C4-2B (cell line): ENCODE results near the gene NPLOC4.
"Not testable (repeated sequence)": the region's sequence is repeated elsewhere in the genome, so short reads cannot be mapped to it uniquely, and the experiment has no call there.

Experiments
- H3K27ac ChIP-seq: fragments of 450-650 bp; 2 replicates; pipeline ENCODE4 v1.5.1; 2017
- ZFX ChIP-seq: fragments of 450-650 bp; IDR thresholded peaks from 2 replicates; pipeline ENCODE4 v1.6.1; 2017
- TF ChIP-seq, protein P1 (sequence below): fragments of 450-650 bp; conservative IDR thresholded peaks from 2 replicates; pipeline ENCODE4 v1.5.1; 2017; ENCODE audit warnings: mild to moderate bottlenecking

Gene NPLOC4

DNA sequence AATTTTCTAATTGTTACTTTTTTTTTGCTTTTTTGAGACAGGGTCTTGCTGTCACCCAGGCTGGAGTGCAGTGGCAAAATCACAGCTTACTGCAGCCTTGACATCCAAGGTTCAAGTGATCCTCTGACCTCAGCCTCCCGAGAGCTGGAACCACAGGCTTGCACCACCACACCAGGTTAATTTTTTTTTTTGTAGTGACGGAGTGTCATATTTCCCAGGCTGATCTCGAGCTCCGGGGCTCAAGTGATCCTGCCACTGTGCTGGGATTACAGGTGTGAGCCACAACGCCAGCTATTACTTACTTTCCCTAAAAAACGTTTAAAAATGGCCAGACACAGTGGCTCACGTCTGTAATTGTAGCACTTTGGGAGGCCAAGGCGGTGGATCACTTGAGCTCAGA, 6.6 kb downstream of the NPLOC4 start:
- TF ChIP-seq, protein P1, sequence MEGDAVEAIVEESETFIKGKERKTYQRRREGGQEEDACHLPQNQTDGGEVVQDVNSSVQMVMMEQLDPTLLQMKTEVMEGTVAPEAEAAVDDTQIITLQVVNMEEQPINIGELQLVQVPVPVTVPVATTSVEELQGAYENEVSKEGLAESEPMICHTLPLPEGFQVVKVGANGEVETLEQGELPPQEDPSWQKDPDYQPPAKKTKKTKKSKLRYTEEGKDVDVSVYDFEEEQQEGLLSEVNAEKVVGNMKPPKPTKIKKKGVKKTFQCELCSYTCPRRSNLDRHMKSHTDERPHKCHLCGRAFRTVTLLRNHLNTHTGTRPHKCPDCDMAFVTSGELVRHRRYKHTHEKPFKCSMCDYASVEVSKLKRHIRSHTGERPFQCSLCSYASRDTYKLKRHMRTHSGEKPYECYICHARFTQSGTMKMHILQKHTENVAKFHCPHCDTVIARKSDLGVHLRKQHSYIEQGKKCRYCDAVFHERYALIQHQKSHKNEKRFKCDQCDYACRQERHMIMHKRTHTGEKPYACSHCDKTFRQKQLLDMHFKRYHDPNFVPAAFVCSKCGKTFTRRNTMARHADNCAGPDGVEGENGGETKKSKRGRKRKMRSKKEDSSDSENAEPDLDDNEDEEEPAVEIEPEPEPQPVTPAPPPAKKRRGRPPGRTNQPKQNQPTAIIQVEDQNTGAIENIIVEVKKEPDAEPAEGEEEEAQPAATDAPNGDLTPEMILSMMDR = no peak
- TF ChIP-seq ZFX = no peak
- H3K27ac ChIP-seq = no peak overlapping the region

DNA sequence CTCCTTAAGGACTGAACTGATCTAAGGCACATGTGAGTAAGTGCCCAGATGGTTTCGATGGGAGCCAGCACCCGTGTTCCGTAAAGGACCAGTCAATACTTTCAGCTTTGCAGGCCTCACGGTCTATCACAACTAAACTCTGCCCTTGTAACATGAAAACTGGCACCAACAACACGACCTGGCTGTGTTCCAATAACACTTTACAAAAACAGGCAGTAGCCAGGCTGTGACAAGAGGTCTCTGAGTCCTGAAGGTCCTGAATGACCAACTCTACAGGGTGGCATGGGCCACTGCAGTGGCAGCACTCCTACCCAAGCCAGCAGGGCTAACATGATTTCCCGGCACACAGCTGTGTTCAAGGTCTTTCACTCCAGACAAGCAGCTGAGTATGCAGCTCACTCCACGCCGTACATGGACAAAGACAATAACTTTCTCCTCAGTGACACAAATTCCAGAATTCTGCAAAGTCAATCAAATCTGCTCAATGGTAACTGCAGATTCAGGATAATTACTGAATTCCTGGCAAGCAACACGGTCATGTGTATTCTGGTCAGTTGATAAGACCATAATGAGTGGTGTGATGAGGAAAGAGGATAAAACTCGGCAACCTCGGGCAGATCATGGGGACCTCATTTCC, 15.3 kb downstream of the NPLOC4 start:
- TF ChIP-seq ZFX = no peak
- TF ChIP-seq, protein P1 = no peak
- no peak overlapping the region for H3K27ac ChIP-seq

DNA sequence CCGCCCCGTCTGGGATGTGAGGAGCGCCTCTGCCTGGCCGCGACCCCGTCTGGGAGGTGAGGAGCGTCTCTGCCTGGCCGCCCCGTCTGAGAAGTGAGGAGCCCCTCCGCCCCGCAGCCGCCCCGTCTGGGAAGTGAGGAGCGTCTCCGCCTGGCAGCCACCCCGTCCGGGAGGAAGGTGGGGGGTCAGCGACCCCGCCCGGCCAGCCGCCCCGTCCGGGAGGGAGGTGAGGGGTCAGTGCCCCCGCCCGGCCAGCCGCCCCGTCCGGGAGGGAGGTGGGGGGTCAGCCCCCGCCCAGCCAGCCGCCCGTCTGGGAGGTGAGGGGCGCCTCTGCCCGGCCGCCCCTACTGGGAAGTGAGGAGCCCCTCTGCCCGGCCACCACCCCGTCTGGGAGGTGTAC, 18.6 kb downstream of the NPLOC4 start:
- not testable (repeated sequence) for H3K27ac ChIP-seq

DNA sequence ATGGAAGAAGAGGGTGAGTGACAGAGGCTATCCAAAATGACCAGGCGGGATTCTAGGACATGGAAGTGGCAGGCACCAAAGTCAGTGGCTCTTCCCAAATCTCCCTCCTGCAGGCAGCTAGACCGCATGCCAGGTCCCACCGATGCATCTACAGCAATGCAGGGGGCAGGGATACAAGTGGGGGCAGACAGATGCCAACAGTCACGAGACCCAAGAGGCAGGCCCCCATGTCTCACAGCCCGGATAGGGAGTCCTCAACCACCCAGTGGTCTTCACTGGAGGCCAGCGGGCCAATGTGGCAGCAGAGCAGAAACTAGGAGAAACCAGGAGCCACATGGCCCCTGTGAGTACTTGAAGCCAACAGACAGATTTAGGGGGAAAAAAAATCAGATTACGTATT, 20.0 kb downstream of the NPLOC4 start:
- TF ChIP-seq ZFX = no peak
- TF ChIP-seq, protein P1 = no peak
- no peak overlapping the region for H3K27ac ChIP-seq

DNA sequence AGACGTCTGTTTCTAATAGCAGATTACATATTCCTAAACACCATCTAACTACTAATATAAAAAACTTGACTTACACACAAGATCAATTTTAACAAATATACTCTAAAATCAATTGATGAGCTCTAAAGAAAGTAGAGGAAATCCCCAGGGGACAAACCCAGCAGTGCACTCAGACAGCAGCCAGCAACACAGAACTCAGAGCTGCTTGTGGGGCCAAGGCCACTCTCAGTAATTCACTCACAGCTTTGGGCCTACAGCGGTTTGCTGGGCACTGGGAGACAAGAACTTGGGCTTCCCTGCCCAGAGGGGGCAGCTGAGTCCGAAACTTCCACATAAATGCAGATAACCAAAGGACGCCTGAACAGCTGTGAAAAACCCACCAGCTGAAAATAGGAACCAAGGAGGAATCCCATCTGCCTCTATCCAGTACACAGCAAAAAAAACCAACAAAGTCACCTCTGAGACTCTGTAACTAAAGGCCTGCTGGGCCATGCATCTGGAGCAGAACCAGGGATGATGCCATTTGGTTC, 21.4 kb downstream of the NPLOC4 start:
- no peak overlapping the region for H3K27ac ChIP-seq
- TF ChIP-seq, protein P1 = no peak
- no peak for TF ChIP-seq ZFX

DNA sequence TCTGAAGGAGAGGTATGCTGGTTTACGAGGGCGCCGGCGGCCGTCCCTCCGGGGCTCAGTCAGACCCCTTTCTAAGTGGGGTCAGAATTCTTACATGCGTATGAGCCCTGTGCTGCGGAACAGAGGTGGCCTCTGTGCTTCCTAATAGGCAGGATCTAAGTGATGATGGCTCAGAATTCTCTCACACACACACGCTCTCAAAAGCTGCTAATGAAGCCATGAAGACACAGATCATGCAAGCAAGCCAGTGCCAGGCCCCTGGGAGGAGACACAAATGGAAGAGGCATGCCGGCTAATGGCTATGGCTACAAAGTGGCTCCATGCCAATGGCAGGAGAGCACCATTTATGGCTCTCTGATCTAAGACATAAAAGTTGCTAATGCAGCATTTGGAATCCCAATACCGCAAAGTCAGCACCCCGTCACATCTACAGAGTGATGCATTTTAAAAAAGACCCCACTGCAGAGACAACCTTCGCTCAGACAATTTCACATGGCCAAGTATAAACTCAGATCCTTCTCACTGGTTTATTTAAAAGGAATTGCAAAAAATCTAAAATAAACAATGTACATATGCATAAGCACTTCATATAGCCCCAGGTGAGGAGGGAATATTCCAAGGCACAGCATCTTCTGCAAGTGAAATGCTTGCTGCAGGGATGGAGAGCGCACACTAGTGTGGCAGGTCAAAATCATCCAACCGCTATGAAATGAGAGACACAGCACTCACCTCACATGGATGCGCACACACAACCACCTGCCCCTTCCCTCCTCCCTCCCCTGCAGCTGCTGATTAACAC, 24.5 kb downstream of the NPLOC4 start:
- no peak for TF ChIP-seq ZFX
- TF ChIP-seq, protein P1 = no peak
- no peak overlapping the region for H3K27ac ChIP-seq

DNA sequence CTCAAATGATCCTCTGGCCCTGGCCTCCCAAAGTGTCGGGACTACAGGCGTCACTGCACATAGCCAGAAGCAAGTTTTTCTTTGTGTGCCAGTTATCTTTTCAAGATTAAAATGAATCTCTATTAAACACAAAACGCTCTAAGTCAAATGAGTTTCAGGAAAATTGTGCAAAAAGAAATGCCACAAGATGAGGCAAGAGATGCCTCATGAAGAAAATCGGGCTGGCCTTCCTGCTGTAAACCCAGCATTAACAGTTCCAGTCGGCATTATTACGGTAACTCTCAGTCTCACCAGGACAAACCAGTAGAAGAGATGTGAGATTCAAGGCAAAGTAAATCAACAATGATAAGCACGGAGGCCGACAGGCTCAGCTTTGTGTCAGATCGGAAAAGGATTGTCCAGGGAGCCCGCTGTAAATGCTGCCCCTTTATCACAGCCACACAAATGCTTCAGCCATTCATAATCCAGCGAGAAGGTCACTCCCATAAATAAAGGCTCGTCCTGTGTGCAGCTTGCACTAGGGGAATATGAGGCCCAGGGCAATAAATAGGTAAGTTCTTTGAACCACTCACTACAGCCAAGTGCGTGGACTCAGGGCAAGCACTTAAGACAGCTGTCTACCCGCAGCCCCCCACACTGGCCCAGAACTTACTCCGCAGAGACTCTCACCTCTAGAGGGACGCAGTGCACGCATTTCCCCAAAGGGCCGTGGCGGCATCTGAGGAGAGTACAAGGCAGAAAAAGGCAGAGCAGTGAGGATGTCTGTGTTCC, 27.2 kb downstream of the NPLOC4 start:
- TF ChIP-seq, protein P1 = no peak
- no peak for TF ChIP-seq ZFX
- H3K27ac ChIP-seq = no peak overlapping the region
